Neuron (in vitro differentiated cells): ENCODE results near the gene RAB9A.

Experiments used
- H2AFZ ChIP-seq: one replicate; pipeline ENCODE4 v1.6.1; 2013; ENCODE audit warnings: low read depth, mild to moderate bottlenecking, inconsistent platforms, low read length, moderate library complexity
- H3K27me3 ChIP-seq: one replicate; pipeline ENCODE4 v1.6.1; 2013; ENCODE audit warnings: low read length; ENCODE audit not compliant: insufficient read depth
- H3K36me3 ChIP-seq: one replicate; pipeline ENCODE4 v1.6.1; 2013; ENCODE audit warnings: low read length; ENCODE audit not compliant: insufficient read depth
- H3K4me1 ChIP-seq: one replicate; pipeline ENCODE4 v1.6.1; 2013; ENCODE audit warnings: low read length; ENCODE audit not compliant: insufficient read depth
- H3K4me3 ChIP-seq: 2 replicates; pipeline ENCODE4 v1.5.1; 2013; ENCODE audit warnings: mild to moderate bottlenecking, low read length, moderate library complexity
- H3K9me3 ChIP-seq: one replicate; pipeline ENCODE4 v1.6.1; 2013; ENCODE audit warnings: low read length

Gene RAB9A

GRCh38 chrX:13750204-13750603 lies 61.3 kb downstream of the RAB9A start:
- Histone ChIP-seq H2AFZ (no peak overlapping the region), H3K9me3 (no peaks in the 10 kb centered on the region), H3K36me3 (peaks cover 16% of the 10 kb centered on the region), H3K4me1 (no peaks in the 10 kb centered on the region), H3K27me3 (no peaks in the 10 kb centered on the region), H3K4me3 (no peak overlapping the region)

GRCh38 chrX:13750812-13751211 lies 61.9 kb downstream of the RAB9A start:
- Histone ChIP-seq H2AFZ (no peak overlapping the region), H3K4me3 (no peak overlapping the region), H3K4me1 (no peaks in the 10 kb centered on the region), H3K27me3 (no peaks in the 10 kb centered on the region), H3K9me3 (no peaks in the 10 kb centered on the region), H3K36me3 (peaks cover 18% of the 10 kb centered on the region)

- H3K4me3 ChIP-seq: no peak overlapping the region
- no peaks in the 10 kb centered on the region for H3K4me1 ChIP-seq
- H3K36me3 ChIP-seq: peaks cover 23% of the 10 kb centered on the region
Observed at GRCh38 chrX:13752141-13752540, 63.2 kb downstream of the RAB9A start.

GRCh38 chrX:13752646-13753045 lies 63.7 kb downstream of the RAB9A start:
- Histone ChIP-seq H3K4me3 (no peak overlapping the region), H3K36me3 (peaks cover 23% of the 10 kb centered on the region), H2AFZ (no peak overlapping the region), H3K4me1 (no peaks in the 10 kb centered on the region), H3K27me3 (no peaks in the 10 kb centered on the region), H3K9me3 (no peaks in the 10 kb centered on the region)

More at GRCh38 chrX:13752141-13752540, 63.2 kb downstream of the RAB9A start:
- no peak overlapping the region for H2AFZ ChIP-seq
- H3K27me3 ChIP-seq: no peaks in the 10 kb centered on the region
- no peaks in the 10 kb centered on the region for H3K9me3 ChIP-seq

GRCh38 chrX:13754765-13755164 lies 65.8 kb downstream of the RAB9A start:
- H3K9me3 ChIP-seq: no peaks in the 10 kb centered on the region
- H3K4me1 ChIP-seq: no peaks in the 10 kb centered on the region
- H3K36me3 ChIP-seq: peaks cover 27% of the 10 kb centered on the region
- no peak overlapping the region for H3K4me3 ChIP-seq
- no peak overlapping the region for H2AFZ ChIP-seq
- H3K27me3 ChIP-seq: no peaks in the 10 kb centered on the region

DNA sequence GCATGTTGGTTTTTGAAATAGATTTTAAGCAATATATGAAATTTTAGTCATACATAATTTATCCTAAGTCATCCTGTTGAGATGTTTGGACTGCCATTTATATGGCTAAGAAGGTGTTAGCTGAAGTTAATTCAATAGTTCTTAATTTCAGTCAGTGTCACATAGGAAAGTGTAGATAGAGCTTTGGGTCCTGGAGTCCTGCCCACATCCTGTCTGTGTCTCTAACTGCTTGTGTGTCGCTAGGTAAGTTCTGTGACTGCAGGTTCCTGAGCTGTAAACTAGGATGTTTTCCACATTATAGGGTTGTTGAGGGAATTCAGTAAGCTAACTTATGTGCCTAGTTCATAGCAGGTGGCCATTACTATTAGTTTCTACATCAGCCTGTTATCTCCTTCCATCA lies 66.3 kb downstream of the RAB9A start:
- H3K4me3 ChIP-seq: no peak overlapping the region
- H3K9me3 ChIP-seq: no peaks in the 10 kb centered on the region
- H3K36me3 ChIP-seq: peaks cover 30% of the 10 kb centered on the region
- H3K4me1 ChIP-seq: no peaks in the 10 kb centered on the region
- no peaks in the 10 kb centered on the region for H3K27me3 ChIP-seq
- no peak overlapping the region for H2AFZ ChIP-seq

- Histone ChIP-seq H3K9me3 (no peaks in the 10 kb centered on the region), H3K36me3 (peaks cover 37% of the 10 kb centered on the region), H3K27me3 (no peaks in the 10 kb centered on the region), H2AFZ (no peak overlapping the region), H3K4me1 (no peaks in the 10 kb centered on the region), H3K4me3 (no peak overlapping the region)
Observed at GRCh38 chrX:13756381-13756780, 67.5 kb downstream of the RAB9A start.

DNA sequence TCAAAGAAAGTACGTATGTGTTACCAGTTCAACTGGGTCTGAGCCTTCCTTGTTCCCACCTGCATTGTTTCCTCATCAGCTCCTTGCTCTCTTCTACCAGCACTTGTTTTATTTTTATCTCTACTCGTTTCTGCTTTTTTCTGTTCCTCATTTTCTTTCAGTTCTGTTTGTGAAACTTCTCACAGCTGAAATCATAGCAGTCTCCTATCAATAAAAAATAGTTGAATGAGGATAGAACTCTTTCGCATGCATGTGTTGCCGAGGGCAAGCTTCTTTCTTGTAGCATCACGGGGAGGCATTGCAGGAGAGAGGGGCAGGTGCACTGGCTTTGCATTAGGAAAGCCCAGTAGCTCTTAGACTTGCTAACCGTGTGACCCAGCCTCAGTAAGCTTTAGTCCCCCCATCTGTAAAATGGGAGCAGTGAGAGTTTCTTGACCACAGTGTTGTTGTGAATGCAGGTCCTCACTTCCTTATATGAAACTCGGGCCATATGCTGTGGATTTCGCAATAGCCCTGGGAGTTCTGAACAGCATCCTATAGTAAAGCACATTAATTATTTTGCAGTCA lies 70.3 kb downstream of the RAB9A start:
- Histone ChIP-seq H3K36me3 (peaks cover 32% of the 10 kb centered on the region), H2AFZ (no peak overlapping the region)

More for the DNA sequence above, 70.3 kb downstream of the RAB9A start:
- no peak overlapping the region for H3K4me3 ChIP-seq
- H3K27me3 ChIP-seq: no peaks in the 10 kb centered on the region
- H3K9me3 ChIP-seq: no peaks in the 10 kb centered on the region
- peaks cover under 1% of the 10 kb centered on the region for H3K4me1 ChIP-seq
